HG03060 (cell line): ENCODE data around the gene RAP2C.
A peak's percentile ranks its signal among the peaks of the same experiment; 100 is the strongest.

ENCODE experiments used
- ATAC-seq: cut with Tn5 transposase; IDR thresholded peaks from one replicate; pipeline ENCODE4 v1.9.1; 2021; ENCODE audit warnings: low read depth, moderate number of reproducible peaks; ENCODE audit not compliant: unreplicated experiment

The RAP2C gene

GRCh38 chrX:132219343-132219768 lies at the start of gene RAP2C:
Gene RAP2C, minus strand, starts transcription at chrX:132219447. Its CDS starts 2,179 bp downstream, at chrX:132217268.
- peak; percentile 63 for ATAC-seq

GRCh38 chrX:132267392-132267791 lies 48.1 kb upstream of the RAP2C start:
- ATAC-seq, result no peak

GRCh38 chrX:132266583-132267355 lies 47.5 kb upstream of the RAP2C start:
- ATAC-seq, result no peak

- ATAC-seq, result no peak
Observed at GRCh38 chrX:132263127-132263526, 43.9 kb upstream of the RAP2C start.

GRCh38 chrX:132258509-132258908 lies 39.3 kb upstream of the RAP2C start:
- ATAC-seq, result no peak

- no peak for ATAC-seq
Observed at GRCh38 chrX:132257116-132257515, 37.9 kb upstream of the RAP2C start.

- ATAC-seq, result no peak
Observed at GRCh38 chrX:132236121-132236520, 16.9 kb upstream of the RAP2C start.

GRCh38 chrX:132235488-132235887 lies 16.2 kb upstream of the RAP2C start:
- ATAC-seq, result no peak

GRCh38 chrX:132231587-132231986 lies 12.3 kb upstream of the RAP2C start:
- no peak for ATAC-seq

- no peak for ATAC-seq
Observed at GRCh38 chrX:132227383-132228112, 8.3 kb upstream of the RAP2C start.

- no peak for ATAC-seq
Observed at GRCh38 chrX:132226169-132226568, 6.9 kb upstream of the RAP2C start.

- ATAC-seq, result no peak
Observed at GRCh38 chrX:132218100-132218812, 991 bp downstream of the RAP2C start.

GRCh38 chrX:132217203-132218073 lies 1.8 kb downstream of the RAP2C start:
- ATAC-seq, result peak; percentile 30

GRCh38 chrX:132216806-132217202 lies 2.4 kb downstream of the RAP2C start:
- ATAC-seq, result no peak

GRCh38 chrX:132216283-132216682 lies 3.0 kb downstream of the RAP2C start:
- no peak for ATAC-seq

GRCh38 chrX:132214518-132214917 lies 4.7 kb downstream of the RAP2C start:
- no peak for ATAC-seq

- ATAC-seq, result no peak
Observed at GRCh38 chrX:132209527-132209926, 9.7 kb downstream of the RAP2C start.

- ATAC-seq, result no peak
Observed at GRCh38 chrX:132208422-132208821, 10.8 kb downstream of the RAP2C start.

- no peak for ATAC-seq
Observed at GRCh38 chrX:132207996-132208395, 11.3 kb downstream of the RAP2C start.

GRCh38 chrX:132206259-132206658 lies 13.0 kb downstream of the RAP2C start:
- no peak for ATAC-seq
